ENCODE measurements around the gene DZIP1L.

DZIP1L gene

GRCh38 chr3:138078096-138078495 lies 37.3 kb downstream of the DZIP1L start:
- DNase-seq (no peak), ATAC-seq (ENCODE audit: insufficient read depth, low read depth) (no peak)
- Histone ChIP-seq H3K9me3 (ENCODE audit: insufficient read depth, low read length, severe bottlenecking) (no peaks in the 10 kb centered on the region), H3K4me2 (ENCODE audit: insufficient read depth, low read length) (no peak overlapping the region), H2AFZ (ENCODE audit: low read depth, low read length) (no peak overlapping the region), H3K27ac (ENCODE audit: low read length) (no peak overlapping the region), H4K20me1 (ENCODE audit: insufficient read depth, low read length) (no peaks in the 10 kb centered on the region), H3K4me1 (ENCODE audit: insufficient read depth, low read length) (peaks cover 13% of the 10 kb centered on the region), H3K79me2 (ENCODE audit: insufficient read depth, low read length) (no peaks in the 10 kb centered on the region), H3K36me3 (ENCODE audit: insufficient read depth, low read length) (no peaks in the 10 kb centered on the region), H3K4me3 (ENCODE audit: low read depth in 1 of 2, low read length in 2 of 2) (no peak overlapping the region), H3K9ac (ENCODE audit: low read depth, low read length) (no peak overlapping the region), H3K27me3 (ENCODE audit: insufficient read depth, low read length, poor library complexity) (peaks cover 7% of the 10 kb centered on the region)
- TF ChIP-seq EZH2 (IDR thresholded peaks at IDR 0.05; ENCODE audit: borderline replicate concordance, low read depth, low read length, severe bottlenecking) (no peak), CTCF (IDR thresholded peaks at IDR 0.05; ENCODE audit: borderline replicate concordance, extremely low read depth, low read length, poor library complexity, severe bottlenecking) (no peak)

- Histone ChIP-seq H3K27me3 (ENCODE audit: insufficient read depth, low read length, poor library complexity) (no peaks in the 10 kb centered on the region), H3K79me2 (ENCODE audit: insufficient read depth, low read length) (no peaks in the 10 kb centered on the region), H3K4me2 (ENCODE audit: insufficient read depth, low read length) (no peak overlapping the region), H3K9ac (ENCODE audit: low read depth, low read length) (no peak overlapping the region), H4K20me1 (ENCODE audit: insufficient read depth, low read length) (no peaks in the 10 kb centered on the region), H3K36me3 (ENCODE audit: insufficient read depth, low read length) (no peaks in the 10 kb centered on the region), H3K9me3 (ENCODE audit: insufficient read depth, low read length, severe bottlenecking) (no peaks in the 10 kb centered on the region), H3K27ac (ENCODE audit: low read length) (no peak overlapping the region), H3K4me3 (ENCODE audit: low read depth in 1 of 2, low read length in 2 of 2) (no peak overlapping the region), H3K4me1 (ENCODE audit: insufficient read depth, low read length) (no peaks in the 10 kb centered on the region), H2AFZ (ENCODE audit: low read depth, low read length) (no peak overlapping the region)
- DNase-seq, result no peak
- no peak for TF ChIP-seq EZH2 (IDR thresholded peaks at IDR 0.05; ENCODE audit: borderline replicate concordance, low read depth, low read length, severe bottlenecking)
- TF ChIP-seq CTCF (IDR thresholded peaks at IDR 0.05; ENCODE audit: borderline replicate concordance, extremely low read depth, low read length, poor library complexity, severe bottlenecking), result no peak
- no peak for ATAC-seq (ENCODE audit: insufficient read depth, low read depth)
Measured at GRCh38 chr3:138072796-138073195, 42.6 kb downstream of the DZIP1L start.

- no peak for DNase-seq
- H3K4me2 ChIP-seq (ENCODE audit: insufficient read depth, low read length), result no peak overlapping the region
- ATAC-seq (ENCODE audit: insufficient read depth, low read depth), result no peak
- no peak for TF ChIP-seq CTCF (IDR thresholded peaks at IDR 0.05; ENCODE audit: borderline replicate concordance, extremely low read depth, low read length, poor library complexity, severe bottlenecking)
- no peak for TF ChIP-seq EZH2 (IDR thresholded peaks at IDR 0.05; ENCODE audit: borderline replicate concordance, low read depth, low read length, severe bottlenecking)
- H3K79me2 ChIP-seq (ENCODE audit: insufficient read depth, low read length), result no peaks in the 10 kb centered on the region
- H3K27ac ChIP-seq (ENCODE audit: low read length), result no peak overlapping the region
- H2AFZ ChIP-seq (ENCODE audit: low read depth, low read length), result no peak overlapping the region
- H3K36me3 ChIP-seq (ENCODE audit: insufficient read depth, low read length), result no peaks in the 10 kb centered on the region
- H3K9me3 ChIP-seq (ENCODE audit: insufficient read depth, low read length, severe bottlenecking), result no peaks in the 10 kb centered on the region
- no peaks in the 10 kb centered on the region for H3K27me3 ChIP-seq (ENCODE audit: insufficient read depth, low read length, poor library complexity)
- no peaks in the 10 kb centered on the region for H3K4me1 ChIP-seq (ENCODE audit: insufficient read depth, low read length)
- no peak overlapping the region for H3K9ac ChIP-seq (ENCODE audit: low read depth, low read length)
- H4K20me1 ChIP-seq (ENCODE audit: insufficient read depth, low read length), result no peaks in the 10 kb centered on the region
- H3K4me3 ChIP-seq (ENCODE audit: low read depth in 1 of 2, low read length in 2 of 2), result no peak overlapping the region
Measured at GRCh38 chr3:138070006-138070405, 45.4 kb downstream of the DZIP1L start.

All from DND-41 (cell line).